Measurements from ENCODE around the gene UCP2. TPM values are rescaled to one million over a fixed set of nuclear protein-coding genes. Genes with fewer than 3 reads are reported as not detected.

UCP2 gene
- total and polyA plus RNA-seq, 9 of the 15 experiments (the other 6 are each of a cell fraction or from before 2014, with no cell fraction given) = 19.2 to 216 (median 87.9) TPM

GRCh38 chr11:73982595-73982989 lies at the start of gene UCP2 (continued):
- TF ChIP-seq ZNF318 (IDR thresholded peaks at IDR 0.05; ENCODE audit: borderline replicate concordance in 1 of 2, low read depth in 1 of 2) = no peak
- TF ChIP-seq ZNF143 (CRISPR knock-in tag; IDR thresholded peaks at IDR 0.05) = no peak
- no peak for TF ChIP-seq ZNF217 (CRISPR knock-in tag; IDR thresholded peaks at IDR 0.05)
- TF ChIP-seq SMARCA4 (IDR thresholded peaks at IDR 0.05) = no peak
- TF ChIP-seq GMEB1 (CRISPR knock-in tag; IDR thresholded peaks at IDR 0.05) = peak; percentile 42; the same call in 1 of the 2 replicates
- no peak for TF ChIP-seq ZNF347 (CRISPR knock-in tag; IDR thresholded peaks at IDR 0.05; ENCODE audit: low read depth)
- no peak for TF ChIP-seq CGGBP1 (CRISPR knock-in tag; IDR thresholded peaks at IDR 0.05)
- TF ChIP-seq ZNF785 (CRISPR knock-in tag; IDR thresholded peaks at IDR 0.05) = no peak
- TF ChIP-seq ZBTB49 (CRISPR knock-in tag; IDR thresholded peaks at IDR 0.05; ENCODE audit: borderline replicate concordance) = no peak
- TF ChIP-seq GABPB1 (CRISPR knock-in tag; IDR thresholded peaks at IDR 0.05) = no peak
- TF ChIP-seq BMI1 (IDR thresholded peaks at IDR 0.05; ENCODE audit: low read length) = no peak
- TF ChIP-seq MTA3 (IDR thresholded peaks at IDR 0.05; ENCODE audit: borderline replicate concordance) = no peak
- TF ChIP-seq ID3 (CRISPR knock-in tag; IDR thresholded peaks at IDR 0.05) = no peak
- TF ChIP-seq ID3 (tag; IDR thresholded peaks at IDR 0.05) = no peak
- TF ChIP-seq PHF8 (IDR thresholded peaks at IDR 0.05; ENCODE audit: borderline replicate concordance, low read length) = peak; percentile 44; the same call in 1 of the 2 replicates

All from K562 (cell line).